IPS-11a (cell line): ENCODE results near the gene BAIAP3.
"Not testable (repeated sequence)": the region's sequence is repeated elsewhere in the genome, so short reads cannot be mapped to it uniquely, and the experiment has no call there.

Source experiments
- H3K4me3 ChIP-seq: one replicate; pipeline ENCODE4 v1.5.1; 2013; ENCODE audit warnings: low read depth, low read length, control low read depth

Gene BAIAP3

GRCh38 chr16:1315081-1316032, 18.1 kb upstream of the BAIAP3 start:
- no peak overlapping the region for H3K4me3 ChIP-seq

- no peak overlapping the region for H3K4me3 ChIP-seq
These were observed 17.4 kb upstream of the BAIAP3 start for GRCh38 chr16:1316033-1316405.

GRCh38 chr16:1317479-1318267, 15.8 kb upstream of the BAIAP3 start:
- no peak overlapping the region for H3K4me3 ChIP-seq

- no peak overlapping the region for H3K4me3 ChIP-seq
These were observed 15.2 kb upstream of the BAIAP3 start for GRCh38 chr16:1318268-1318545.

- H3K4me3 ChIP-seq: no peak overlapping the region
These were observed 14.4 kb upstream of the BAIAP3 start for GRCh38 chr16:1319041-1319440.

GRCh38 chr16:1320097-1320496, 13.3 kb upstream of the BAIAP3 start:
- no peak overlapping the region for H3K4me3 ChIP-seq

- no peak overlapping the region for H3K4me3 ChIP-seq
These were observed 12.7 kb upstream of the BAIAP3 start for GRCh38 chr16:1320658-1321240.

- H3K4me3 ChIP-seq: no peak overlapping the region
These were observed 11.0 kb upstream of the BAIAP3 start for GRCh38 chr16:1322407-1322806.

- H3K4me3 ChIP-seq: no peak overlapping the region
These were observed 9.9 kb upstream of the BAIAP3 start for GRCh38 chr16:1323296-1324239.

- H3K4me3 ChIP-seq: no peak overlapping the region
These were observed 9.1 kb upstream of the BAIAP3 start for GRCh38 chr16:1324286-1324826.

- no peak overlapping the region for H3K4me3 ChIP-seq
These were observed 8.2 kb upstream of the BAIAP3 start for GRCh38 chr16:1325261-1325660.

GRCh38 chr16:1325673-1326371, 7.6 kb upstream of the BAIAP3 start:
- H3K4me3 ChIP-seq: no peak overlapping the region

GRCh38 chr16:1326391-1326790, 7.1 kb upstream of the BAIAP3 start:
- no peak overlapping the region for H3K4me3 ChIP-seq

- H3K4me3 ChIP-seq: no peak overlapping the region
These were observed 6.4 kb upstream of the BAIAP3 start for GRCh38 chr16:1326946-1327618.

GRCh38 chr16:1327619-1327947, 5.9 kb upstream of the BAIAP3 start:
- no peak overlapping the region for H3K4me3 ChIP-seq

GRCh38 chr16:1328136-1328535, 5.3 kb upstream of the BAIAP3 start:
- H3K4me3 ChIP-seq: not testable (repeated sequence)

GRCh38 chr16:1328961-1329360, 4.5 kb upstream of the BAIAP3 start:
- H3K4me3 ChIP-seq: not testable (repeated sequence)

- no peak overlapping the region for H3K4me3 ChIP-seq
These were observed 3.1 kb upstream of the BAIAP3 start for GRCh38 chr16:1330260-1330914.
